HCT116 (cell line): ENCODE measurements around the gene EVI5. TPM values are rescaled to one million over a fixed set of nuclear protein-coding genes. Genes with fewer than 3 reads are reported as not detected.

Experiments used
- ATAC-seq: fragments of 200-7000 bp; cut with Tn5 transposase; 2 replicates; pipeline ENCODE4 v1.9.1; 2020; ENCODE audit warnings: mild to moderate bottlenecking, moderate library complexity
- BruUV-seq: library from RNA; stranded (reverse); fragments of 400-500 nt; replicated peaks from 2 replicates; lab custom pipeline; 2021; lab: Mats Ljungman, UMichigan
- CTCF ChIA-PET: fragments of 300-600 bp; sonication (Branson Sonifier 250); formaldehyde crosslinking; loops from one replicate; lab custom pipeline; 2021; ENCODE audit warnings: antibody characterized with exemption; lab: Charles Lee
- POLR2A ChIA-PET: fragments of 300-600, 350-600 bp; sonication (Branson Sonifier 250); formaldehyde crosslinking; loops from one replicate; lab custom pipeline; 2021; ENCODE audit warnings: antibody characterized with exemption; lab: Charles Lee
- RAD21 ChIA-PET, 2 experiments: fragments of 300-600 bp; sonication (Branson Sonifier 250); formaldehyde crosslinking; loops; one replicate each; lab custom pipeline; 2023; ENCODE audit warnings: low total read pairs in 2 of 2; ENCODE audit not compliant: uncharacterized antibody in 2 of 2, unreplicated experiment in 2 of 2, low non-redundant PET in 1 of 2; lab: Charles Lee
- DNase-seq: peaks from one replicate; pipeline ENCODE4 v3.0.0-alpha.2; 2010; ENCODE audit warnings: low read depth, low spot score
- H2AFZ ChIP-seq: fragments of 200-600 bp; shearing (Covaris generic), sonication (generic); 2 replicates; pipeline ENCODE4 v1.6.1; 2017; ENCODE audit warnings: low read depth, mixed run types, mixed read lengths, antibody characterized with exemption, low read length; ENCODE audit not compliant: poor library complexity, severe bottlenecking
- H3K27ac ChIP-seq: 2 replicates; pipeline ENCODE4 v1.5.1; 2012; ENCODE audit warnings: low read depth, low read length
- H3K27me3 ChIP-seq: fragments of 200-600 bp; sonication (generic); 2 replicates; pipeline ENCODE4 v1.6.1; 2016; ENCODE audit warnings: mixed run types, low read length, mixed read lengths; ENCODE audit not compliant: insufficient read depth
- H3K36me3 ChIP-seq, 2 experiments: fragments of 200-500 bp in 1 of 2; fragments of 200-600 bp in 1 of 2; sonication (Bioruptor generic) in 1 of 2; sonication (generic) in 1 of 2; 2 replicates each; pipeline versions ENCODE4 v1.5.1 to v1.6.1; 2014 to 2016; ENCODE audit warnings: low read length in 2 of 2, inconsistent platforms in 1 of 2, mixed read lengths in 1 of 2, mixed run types in 1 of 2; ENCODE audit not compliant: insufficient read depth in 2 of 2, control insufficient read depth in 1 of 2
- H3K4me1 ChIP-seq, 2 experiments: fragments of 200-600 bp in 1 of 2; sonication (generic) in 1 of 2; 2 replicates each; pipeline versions ENCODE4 v1.5.1 to v1.6.1; 2012 to 2017; ENCODE audit warnings: low read length in 2 of 2, inconsistent platforms in 1 of 2, mild to moderate bottlenecking in 1 of 2, mixed read lengths in 1 of 2, mixed run types in 1 of 2, moderate library complexity in 1 of 2; ENCODE audit not compliant: insufficient read depth in 2 of 2, control insufficient read depth in 1 of 2
- H3K4me2 ChIP-seq: fragments of 200-600 bp; sonication (generic); 2 replicates; pipeline ENCODE4 v1.6.1; 2017; ENCODE audit warnings: mixed run types, low read length, mixed read lengths
- H3K4me3 ChIP-seq, 2 experiments: fragments of 200-600 bp in 1 of 2; sonication (generic) in 1 of 2; replicated peaks in 1 of 2; 2 replicates each; pipeline ENCODE4 v1.5.1; 2011 to 2016; ENCODE audit warnings: low read length in 2 of 2, control low read depth in 1 of 2, low read depth in 1 of 2, mild to moderate bottlenecking in 1 of 2, mixed read lengths in 1 of 2, mixed run types in 1 of 2
- H3K79me2 ChIP-seq: fragments of 200-600 bp; sonication (generic); 2 replicates; pipeline ENCODE4 v1.6.1; 2017; ENCODE audit warnings: mild to moderate bottlenecking, mixed run types, low read length, moderate library complexity, mixed read lengths; ENCODE audit not compliant: insufficient read depth
- H3K9ac ChIP-seq: fragments of 200-600 bp; sonication (generic); 2 replicates; pipeline ENCODE4 v1.6.1; 2016; ENCODE audit warnings: low read length, mixed read lengths
- H3K9me2 ChIP-seq: fragments of 200-600 bp; sonication (generic), shearing (Covaris generic); 2 replicates; pipeline ENCODE4 v1.6.1; 2017; ENCODE audit warnings: mixed run types, mild to moderate bottlenecking, moderate library complexity; ENCODE audit not compliant: insufficient read depth
- H3K9me3 ChIP-seq, 2 experiments: fragments of 200-500 bp in 1 of 2; fragments of 200-600 bp in 1 of 2; sonication (Bioruptor generic) in 1 of 2; sonication (generic) in 1 of 2; 2 replicates each; pipeline ENCODE4 v1.6.1; 2014 to 2017; ENCODE audit warnings: low read length in 2 of 2, mixed read lengths in 2 of 2, inconsistent platforms in 1 of 2, low read depth in 1 of 2, mild to moderate bottlenecking in 1 of 2, mixed run types in 1 of 2, moderate library complexity in 1 of 2; ENCODE audit not compliant: control insufficient read depth in 1 of 2, insufficient read depth in 1 of 2
- H4K20me1 ChIP-seq: fragments of 200-600 bp; sonication (generic), shearing (Covaris generic); 2 replicates; pipeline ENCODE4 v1.6.1; 2017; ENCODE audit warnings: mixed run types, mild to moderate bottlenecking, moderate library complexity; ENCODE audit not compliant: insufficient read depth
- CEBPB ChIP-seq: IDR thresholded peaks from 2 replicates; pipeline ENCODE4 v1.6.1; 2012; ENCODE audit warnings: low read depth
- EGR1 ChIP-seq: IDR thresholded peaks from 2 replicates; pipeline ENCODE4 v1.6.1; 2012; ENCODE audit warnings: low read depth
- ELF1 ChIP-seq: IDR thresholded peaks from 2 replicates; pipeline ENCODE4 v1.6.1; 2012; ENCODE audit warnings: low read depth, borderline replicate concordance
- EZH2 ChIP-seq: fragments of 200-600 bp; sonication (generic); IDR thresholded peaks from 2 replicates; pipeline ENCODE4 v1.6.1; 2017; ENCODE audit warnings: antibody characterized with exemption, mixed run types
- JUND ChIP-seq: IDR thresholded peaks from 2 replicates; pipeline ENCODE4 v1.6.1; 2012
- POLR2A ChIP-seq: IDR thresholded peaks from 2 replicates; pipeline ENCODE4 v1.7.0; 2011; ENCODE audit warnings: borderline replicate concordance; ENCODE audit not compliant: insufficient read depth, insufficient read length; ENCODE audit errors: extremely low read depth
- POLR2AphosphoS5 ChIP-seq: IDR thresholded peaks from 2 replicates; pipeline ENCODE4 v1.6.1; 2011; ENCODE audit warnings: mild to moderate bottlenecking, low read depth, low read length, moderate library complexity
- RAD21 ChIP-seq: IDR thresholded peaks from 2 replicates; pipeline ENCODE4 v1.6.1; 2012; ENCODE audit warnings: low read depth, mild to moderate bottlenecking
- SIN3A ChIP-seq: IDR thresholded peaks from 2 replicates; pipeline ENCODE4 v1.6.1; 2012; ENCODE audit warnings: low read depth
- SP1 ChIP-seq: IDR thresholded peaks from 2 replicates; pipeline ENCODE4 v1.6.1; 2012; ENCODE audit warnings: low read depth
- SRF ChIP-seq: IDR thresholded peaks from 2 replicates; pipeline ENCODE4 v1.6.1; 2012; ENCODE audit warnings: low read depth
- TCF7L2 ChIP-seq: IDR thresholded peaks from 2 replicates; pipeline ENCODE4 v1.7.0; 2011; ENCODE audit warnings: borderline replicate concordance, inconsistent platforms; ENCODE audit not compliant: insufficient read depth, insufficient read length; ENCODE audit errors: extremely low read depth
- YY1 ChIP-seq: IDR thresholded peaks from 2 replicates; pipeline ENCODE4 v1.6.1; 2011; ENCODE audit warnings: low read length, low read depth, moderate library complexity, mild to moderate bottlenecking; ENCODE audit not compliant: insufficient replicate concordance; ENCODE audit errors: extremely low read depth
- ZNF274 ChIP-seq: fragments of 200-500 bp; sonication (Bioruptor generic); IDR thresholded peaks from 2 replicates; pipeline ENCODE4 v1.6.1; 2014; ENCODE audit warnings: mild to moderate bottlenecking, low read depth, low read length, inconsistent platforms
- intact Hi-C: fragments of 100-400 bp; cut with micrococcal nuclease; formaldehyde crosslinking; loops from 2 replicates; pipeline ENCODE4 v1.10.0; 2022
- total RNA-seq: library from RNA; stranded (reverse); gene quantifications from one replicate; pipeline ENCODE4 v1.2.1, GENCODE V29; 2021; ENCODE audit not compliant: unreplicated experiment
- TF ChIP-seq, protein P1 (sequence below): IDR thresholded peaks from 2 replicates; pipeline ENCODE4 v1.6.1; 2012
- TF ChIP-seq, protein P2 (sequence below): IDR thresholded peaks from 2 replicates; pipeline ENCODE4 v1.6.1; 2011; ENCODE audit warnings: mild to moderate bottlenecking, low read length, moderate library complexity; ENCODE audit not compliant: insufficient replicate concordance; ENCODE audit errors: extremely low read depth
- TF ChIP-seq, protein P3 (sequence below): IDR thresholded peaks from 2 replicates; pipeline ENCODE4 v1.6.1; 2012; ENCODE audit warnings: low read depth

EVI5 gene
- total RNA-seq, 1 experiment from 2014 or later = 21.8 TPM

DNA sequence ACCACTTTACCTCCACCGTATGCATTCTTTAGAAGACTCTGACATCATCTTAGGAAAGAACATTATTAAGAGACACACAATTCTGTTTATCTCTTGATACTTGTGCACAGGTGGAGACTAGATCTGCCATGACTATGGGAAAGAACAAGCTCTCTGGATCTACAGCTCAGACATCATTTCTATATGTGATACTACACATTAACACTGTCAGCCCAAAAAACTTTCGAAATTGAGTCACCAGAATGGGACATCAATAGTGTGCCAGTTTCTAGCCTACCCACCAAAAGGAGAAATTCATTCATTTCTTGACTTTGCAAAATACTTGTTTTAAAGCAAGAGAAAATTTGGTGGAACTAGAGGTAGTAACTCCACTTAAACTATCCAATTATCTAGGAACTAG is 6.0 kb upstream of the EVI5 start:
- ChIA-PET POLR2A (no interaction called here), RAD21 (no interaction called here), CTCF (interaction anchor here (1.9 kb wide), 1 partner anchor 26 kb away, joined by 5 read pairs; no protein-coding TSS in a partner anchor)
- H3K79me2 ChIP-seq = no peaks in the 10 kb centered on the region
- H3K9me2 ChIP-seq = no peaks in the 10 kb centered on the region
- H3K4me1 ChIP-seq = no peaks in the 10 kb centered on the region
- no peak for ATAC-seq
- no peaks in the 10 kb centered on the region for H3K27me3 ChIP-seq
- intact Hi-C loops = no loop called here
- no TSS peak for BruUV-seq
- no peaks in the 10 kb centered on the region for H3K36me3 ChIP-seq
- no peak overlapping the region for H3K27ac ChIP-seq
- no peak overlapping the region for H2AFZ ChIP-seq
- no peak overlapping the region for H3K4me3 ChIP-seq
- H3K9me3 ChIP-seq = no peaks in the 10 kb centered on the region
- H3K4me2 ChIP-seq = no peak overlapping the region
- DNase-seq = no peak
- TF ChIP-seq, protein P1, sequence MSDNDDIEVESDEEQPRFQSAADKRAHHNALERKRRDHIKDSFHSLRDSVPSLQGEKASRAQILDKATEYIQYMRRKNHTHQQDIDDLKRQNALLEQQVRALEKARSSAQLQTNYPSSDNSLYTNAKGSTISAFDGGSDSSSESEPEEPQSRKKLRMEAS = no peak
- TF ChIP-seq YY1 (no peak), POLR2A (no peak), RAD21 (no peak), ELF1 (no peak), EGR1 (no peak), SP1 (no peak), TCF7L2 (no peak), EZH2 (no peak), SIN3A (no peak), ZNF274 (no peak), SRF (no peak), CEBPB (no peak), POLR2AphosphoS5 (no peak), JUND (no peak)
- TF ChIP-seq, protein P2, sequence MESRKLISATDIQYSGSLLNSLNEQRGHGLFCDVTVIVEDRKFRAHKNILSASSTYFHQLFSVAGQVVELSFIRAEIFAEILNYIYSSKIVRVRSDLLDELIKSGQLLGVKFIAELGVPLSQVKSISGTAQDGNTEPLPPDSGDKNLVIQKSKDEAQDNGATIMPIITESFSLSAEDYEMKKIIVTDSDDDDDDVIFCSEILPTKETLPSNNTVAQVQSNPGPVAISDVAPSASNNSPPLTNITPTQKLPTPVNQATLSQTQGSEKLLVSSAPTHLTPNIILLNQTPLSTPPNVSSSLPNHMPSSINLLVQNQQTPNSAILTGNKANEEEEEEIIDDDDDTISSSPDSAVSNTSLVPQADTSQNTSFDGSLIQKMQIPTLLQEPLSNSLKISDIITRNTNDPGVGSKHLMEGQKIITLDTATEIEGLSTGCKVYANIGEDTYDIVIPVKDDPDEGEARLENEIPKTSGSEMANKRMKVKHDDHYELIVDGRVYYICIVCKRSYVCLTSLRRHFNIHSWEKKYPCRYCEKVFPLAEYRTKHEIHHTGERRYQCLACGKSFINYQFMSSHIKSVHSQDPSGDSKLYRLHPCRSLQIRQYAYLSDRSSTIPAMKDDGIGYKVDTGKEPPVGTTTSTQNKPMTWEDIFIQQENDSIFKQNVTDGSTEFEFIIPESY = no peak
- TF ChIP-seq, protein P3, sequence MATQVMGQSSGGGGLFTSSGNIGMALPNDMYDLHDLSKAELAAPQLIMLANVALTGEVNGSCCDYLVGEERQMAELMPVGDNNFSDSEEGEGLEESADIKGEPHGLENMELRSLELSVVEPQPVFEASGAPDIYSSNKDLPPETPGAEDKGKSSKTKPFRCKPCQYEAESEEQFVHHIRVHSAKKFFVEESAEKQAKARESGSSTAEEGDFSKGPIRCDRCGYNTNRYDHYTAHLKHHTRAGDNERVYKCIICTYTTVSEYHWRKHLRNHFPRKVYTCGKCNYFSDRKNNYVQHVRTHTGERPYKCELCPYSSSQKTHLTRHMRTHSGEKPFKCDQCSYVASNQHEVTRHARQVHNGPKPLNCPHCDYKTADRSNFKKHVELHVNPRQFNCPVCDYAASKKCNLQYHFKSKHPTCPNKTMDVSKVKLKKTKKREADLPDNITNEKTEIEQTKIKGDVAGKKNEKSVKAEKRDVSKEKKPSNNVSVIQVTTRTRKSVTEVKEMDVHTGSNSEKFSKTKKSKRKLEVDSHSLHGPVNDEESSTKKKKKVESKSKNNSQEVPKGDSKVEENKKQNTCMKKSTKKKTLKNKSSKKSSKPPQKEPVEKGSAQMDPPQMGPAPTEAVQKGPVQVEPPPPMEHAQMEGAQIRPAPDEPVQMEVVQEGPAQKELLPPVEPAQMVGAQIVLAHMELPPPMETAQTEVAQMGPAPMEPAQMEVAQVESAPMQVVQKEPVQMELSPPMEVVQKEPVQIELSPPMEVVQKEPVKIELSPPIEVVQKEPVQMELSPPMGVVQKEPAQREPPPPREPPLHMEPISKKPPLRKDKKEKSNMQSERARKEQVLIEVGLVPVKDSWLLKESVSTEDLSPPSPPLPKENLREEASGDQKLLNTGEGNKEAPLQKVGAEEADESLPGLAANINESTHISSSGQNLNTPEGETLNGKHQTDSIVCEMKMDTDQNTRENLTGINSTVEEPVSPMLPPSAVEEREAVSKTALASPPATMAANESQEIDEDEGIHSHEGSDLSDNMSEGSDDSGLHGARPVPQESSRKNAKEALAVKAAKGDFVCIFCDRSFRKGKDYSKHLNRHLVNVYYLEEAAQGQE = no peak
- TF ChIP-seq, all 23 proteins: peak for 0
- no peaks in the 10 kb centered on the region for H4K20me1 ChIP-seq
- H3K9ac ChIP-seq = no peak overlapping the region
